Activated naive CD8-positive, alpha-beta T cell treated with anti-CD3 and anti-CD28 coated beads for 36 hours (primary cell): Measurements from ENCODE around the gene STIM1. TPM values are rescaled to one million over a fixed set of nuclear protein-coding genes. Genes with fewer than 3 reads are reported as not detected.
"Not testable (repeated sequence)": the region's sequence is repeated elsewhere in the genome, so short reads cannot be mapped to it uniquely, and the experiment has no call there.

ENCODE experiments used
- DNase-seq: peaks from one replicate; pipeline ENCODE4 v3.0.0; 2021
- H3K27ac Mint-ChIP-seq: one replicate; pipeline ENCODE4 v1.8.0; 2022; ENCODE audit warnings: mild to moderate bottlenecking, moderate library complexity, mixed read lengths
- H3K27me3 Mint-ChIP-seq: one replicate; pipeline ENCODE4 v1.8.0; 2022; ENCODE audit warnings: mild to moderate bottlenecking, mixed read lengths
- H3K36me3 Mint-ChIP-seq: one replicate; pipeline ENCODE4 v1.8.0; 2021; ENCODE audit warnings: mild to moderate bottlenecking, mixed read lengths
- H3K4me1 Mint-ChIP-seq: one replicate; pipeline ENCODE4 v1.8.0; 2021; ENCODE audit warnings: mixed read lengths
- H3K4me3 Mint-ChIP-seq: one replicate; pipeline ENCODE4 v1.8.0; 2022; ENCODE audit warnings: mild to moderate bottlenecking, moderate library complexity, mixed read lengths
- H3K9me3 Mint-ChIP-seq: one replicate; pipeline ENCODE4 v1.8.0; 2022; ENCODE audit warnings: mixed read lengths
- total RNA-seq, 2 experiments: library from RNA; stranded (reverse); gene quantifications; one replicate each; pipeline ENCODE4 v1.2.3, GENCODE V29; 2021

Gene STIM1
- total RNA-seq, 2 experiments from 2014 or later, result 49.4 to 55.4 TPM

DNA sequence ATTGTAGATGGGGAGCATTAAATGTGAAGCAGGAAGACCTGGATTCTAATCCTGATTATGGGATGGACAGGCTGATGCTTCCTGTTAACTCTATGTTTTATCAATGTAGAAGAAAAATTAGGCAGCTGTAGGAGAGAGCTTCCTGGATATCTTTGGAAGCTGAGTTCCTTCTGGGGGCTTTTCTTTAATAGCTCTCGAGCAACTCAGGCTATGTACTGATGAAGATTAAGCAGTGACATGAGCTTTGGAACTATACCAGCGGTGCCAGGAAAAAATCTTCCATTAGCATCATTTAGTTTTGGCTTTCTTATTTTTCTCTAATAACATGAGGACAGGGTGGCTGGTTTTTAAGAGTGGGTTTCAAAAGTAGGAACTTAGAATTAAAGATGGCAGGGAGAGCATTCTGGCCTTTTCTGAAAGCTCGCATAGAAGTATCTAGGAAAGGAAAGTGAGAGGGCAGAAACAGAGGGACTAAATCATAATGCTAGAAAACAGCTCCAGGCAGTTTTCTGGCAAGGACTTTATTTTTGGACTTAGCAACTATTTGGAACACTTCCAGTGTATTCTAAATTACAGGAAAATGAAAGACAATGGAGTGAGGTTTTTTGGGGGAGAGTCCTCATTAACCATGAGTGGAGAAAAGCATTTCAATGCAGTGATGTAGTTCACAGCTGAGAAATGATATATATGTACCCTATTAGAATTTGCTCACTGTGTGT is 169.9 kb downstream of the STIM1 start:
- H3K27ac Mint-ChIP-seq, result no peak overlapping the region
- H3K4me1 Mint-ChIP-seq, result peaks cover 8% of the 10 kb centered on the region
- H3K36me3 Mint-ChIP-seq, result peaks cover 49% of the 10 kb centered on the region
- peaks cover 12% of the 10 kb centered on the region for H3K9me3 Mint-ChIP-seq
- DNase-seq, result no peak
- no peaks in the 10 kb centered on the region for H3K27me3 Mint-ChIP-seq
- no peak overlapping the region for H3K4me3 Mint-ChIP-seq

DNA sequence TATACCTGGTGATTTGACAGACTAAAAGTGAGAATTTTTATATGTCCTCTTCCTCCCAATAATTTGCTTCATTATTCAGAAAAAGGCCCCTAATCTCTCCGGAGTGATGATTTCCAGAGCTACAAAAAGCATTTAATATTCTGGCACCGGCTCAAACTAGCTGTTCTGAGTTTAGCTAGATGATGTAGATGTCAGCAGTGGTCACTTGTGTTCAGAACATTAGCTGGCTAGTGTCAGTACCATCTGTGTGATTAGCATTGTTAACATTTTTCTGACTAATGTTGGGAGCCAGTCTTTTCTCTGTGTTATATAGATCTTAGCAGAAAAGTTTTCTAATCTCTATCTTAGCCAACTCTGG is 170.5 kb downstream of the STIM1 start:
- Mint-ChIP-seq H3K4me3 (no peak overlapping the region), H3K27ac (no peak overlapping the region), H3K27me3 (no peaks in the 10 kb centered on the region), H3K4me1 (peaks cover 2% of the 10 kb centered on the region), H3K36me3 (peaks cover 52% of the 10 kb centered on the region), H3K9me3 (peaks cover 12% of the 10 kb centered on the region)
- DNase-seq, result no peak

DNA sequence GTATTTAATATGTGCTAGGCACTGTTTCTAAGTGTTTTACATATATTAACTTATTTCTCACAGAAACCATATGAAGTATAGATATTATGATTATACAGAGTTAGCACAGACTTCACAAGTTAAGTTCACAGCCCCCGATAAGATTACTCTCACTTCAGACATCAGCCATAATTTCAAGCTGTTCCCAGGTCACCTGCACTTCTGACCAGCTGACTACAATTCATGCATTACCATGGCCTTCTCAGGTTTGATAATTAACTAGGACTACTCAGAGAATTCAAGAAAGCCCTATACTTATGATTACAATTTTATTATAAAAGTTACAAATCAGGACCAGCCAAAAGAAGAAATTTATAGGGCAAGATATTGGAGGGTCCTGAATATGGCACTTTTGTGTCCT is 170.9 kb downstream of the STIM1 start:
- Mint-ChIP-seq H3K4me1 (peaks cover 3% of the 10 kb centered on the region), H3K27me3 (no peaks in the 10 kb centered on the region), H3K9me3 (peaks cover 14% of the 10 kb centered on the region), H3K36me3 (peaks cover 54% of the 10 kb centered on the region), H3K27ac (no peak overlapping the region), H3K4me3 (no peak overlapping the region)
- DNase-seq, result no peak

DNA sequence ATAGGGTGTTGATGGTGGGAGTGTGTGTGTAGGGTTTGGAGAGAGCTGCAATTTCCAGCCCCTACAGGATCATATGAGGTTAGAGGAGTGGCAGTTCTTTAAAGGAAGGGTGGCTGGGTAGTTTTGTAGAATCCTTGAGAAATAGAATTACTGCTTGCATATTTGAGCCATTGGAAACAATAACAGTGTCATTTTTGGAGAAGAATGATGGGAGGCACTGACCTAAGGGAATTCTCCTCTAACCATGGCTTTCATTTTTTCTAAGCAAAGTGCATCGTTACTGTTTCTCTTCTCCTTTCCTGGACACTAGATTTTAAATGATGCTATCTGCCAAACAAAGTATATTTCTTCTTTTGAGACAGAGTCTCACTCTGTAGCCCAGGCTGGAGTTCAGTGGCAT is 172.3 kb downstream of the STIM1 start:
- H3K27me3 Mint-ChIP-seq, result no peaks in the 10 kb centered on the region
- peaks cover 19% of the 10 kb centered on the region for H3K9me3 Mint-ChIP-seq
- DNase-seq, result no peak
- H3K27ac Mint-ChIP-seq, result no peak overlapping the region
- H3K4me1 Mint-ChIP-seq, result peaks cover 4% of the 10 kb centered on the region
- H3K4me3 Mint-ChIP-seq, result no peak overlapping the region
- peaks cover 57% of the 10 kb centered on the region for H3K36me3 Mint-ChIP-seq

DNA sequence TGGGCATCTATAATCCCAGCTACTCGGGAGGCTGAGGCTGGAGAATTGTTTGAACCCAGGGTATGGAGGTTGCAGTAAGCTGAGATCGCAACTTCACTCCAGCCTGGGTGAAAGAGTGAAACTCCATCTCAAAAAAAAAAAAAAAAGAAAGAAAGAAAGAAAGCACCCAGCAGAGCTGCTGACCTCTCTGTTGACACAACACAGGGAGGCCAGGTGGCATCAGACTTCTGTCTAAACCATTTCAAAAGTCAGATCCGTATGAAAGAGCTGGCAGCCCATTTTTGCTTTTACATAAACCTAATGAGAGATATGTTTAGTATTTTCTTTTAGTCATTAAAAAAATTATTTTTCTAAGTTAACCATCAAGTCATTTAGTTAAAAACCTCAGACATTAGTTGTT is 174.7 kb downstream of the STIM1 start:
- peaks cover 48% of the 10 kb centered on the region for H3K36me3 Mint-ChIP-seq
- H3K27me3 Mint-ChIP-seq, result no peaks in the 10 kb centered on the region
- DNase-seq, result no peak
- peaks cover 23% of the 10 kb centered on the region for H3K9me3 Mint-ChIP-seq
- no peak overlapping the region for H3K4me3 Mint-ChIP-seq
- H3K4me1 Mint-ChIP-seq, result peaks cover 6% of the 10 kb centered on the region
- H3K27ac Mint-ChIP-seq, result no peak overlapping the region

DNA sequence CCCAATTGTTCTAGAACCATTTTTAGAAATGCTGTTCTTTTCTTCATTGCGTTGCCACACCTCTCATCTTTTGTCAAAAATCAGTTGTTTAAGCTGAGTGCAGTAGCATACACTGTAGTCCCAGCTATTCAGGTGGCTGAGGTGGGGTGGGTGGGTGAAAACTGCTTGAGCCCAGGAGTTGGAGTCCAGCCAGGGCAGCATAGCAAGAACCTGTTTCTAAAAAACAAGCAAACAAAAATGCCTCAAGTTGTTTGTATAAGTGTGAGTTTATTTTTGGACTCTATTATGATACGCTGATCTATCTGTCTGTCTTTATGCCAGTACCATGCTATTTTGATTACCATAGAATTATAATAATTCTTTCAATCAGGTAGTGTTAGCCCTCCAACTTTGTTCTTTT is 176.6 kb downstream of the STIM1 start:
- Mint-ChIP-seq H3K27me3 (no peaks in the 10 kb centered on the region), H3K27ac (no peak overlapping the region), H3K36me3 (peaks cover 44% of the 10 kb centered on the region), H3K4me1 (peaks cover 6% of the 10 kb centered on the region), H3K9me3 (peaks cover 14% of the 10 kb centered on the region), H3K4me3 (no peak overlapping the region)
- DNase-seq, result no peak

DNA sequence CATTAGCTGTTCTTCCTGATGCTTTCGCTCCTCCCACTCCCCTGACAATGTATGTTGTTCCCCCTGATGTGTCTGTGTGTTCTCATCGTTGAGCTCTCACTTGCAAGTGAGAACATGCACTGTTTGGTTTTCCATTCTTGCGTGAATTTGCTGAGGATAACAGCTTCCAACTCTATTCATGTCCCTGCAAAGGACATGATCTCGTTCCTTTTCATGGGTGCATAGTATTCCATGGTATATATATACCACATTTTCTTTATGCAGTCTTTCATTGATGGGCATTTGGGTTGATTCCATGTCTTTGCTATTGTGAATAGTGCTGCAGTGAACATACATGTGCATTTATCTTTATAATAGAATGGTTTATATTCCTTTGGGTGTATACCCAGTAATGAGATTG is 180.5 kb downstream of the STIM1 start:
- H3K4me1 Mint-ChIP-seq, result peaks cover 8% of the 10 kb centered on the region
- H3K36me3 Mint-ChIP-seq, result peaks cover 35% of the 10 kb centered on the region

DNA sequence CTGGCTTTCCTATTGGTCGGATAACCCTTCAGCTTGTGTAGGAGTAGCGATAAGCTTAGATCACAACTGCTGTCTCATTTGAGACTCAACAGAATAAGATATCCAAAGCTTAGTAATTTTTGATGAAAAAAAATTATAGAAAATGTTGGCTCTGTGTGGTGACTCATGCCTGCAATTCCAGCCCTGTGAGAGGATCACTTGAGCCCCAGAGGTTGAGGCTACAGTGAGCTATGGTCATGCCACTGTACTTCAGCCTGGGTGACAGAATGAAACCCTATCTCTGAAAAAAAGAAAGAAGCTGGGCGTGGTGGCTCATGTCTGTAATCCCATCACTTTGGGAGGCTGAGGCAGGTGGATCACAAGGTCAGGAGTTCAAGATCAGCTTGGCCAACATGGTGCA is 183.5 kb downstream of the STIM1 start:
- Mint-ChIP-seq H3K4me1 (peaks cover 11% of the 10 kb centered on the region), H3K9me3 (peaks cover 6% of the 10 kb centered on the region), H3K4me3 (no peak overlapping the region), H3K27me3 (no peaks in the 10 kb centered on the region), H3K36me3 (peaks cover 22% of the 10 kb centered on the region), H3K27ac (no peak overlapping the region)
- no peak for DNase-seq

More for the DNA sequence above, 180.5 kb downstream of the STIM1 start:
- no peak overlapping the region for H3K27ac Mint-ChIP-seq
- no peaks in the 10 kb centered on the region for H3K27me3 Mint-ChIP-seq
- peaks cover 17% of the 10 kb centered on the region for H3K9me3 Mint-ChIP-seq
- no peak overlapping the region for H3K4me3 Mint-ChIP-seq
- no peak for DNase-seq

DNA sequence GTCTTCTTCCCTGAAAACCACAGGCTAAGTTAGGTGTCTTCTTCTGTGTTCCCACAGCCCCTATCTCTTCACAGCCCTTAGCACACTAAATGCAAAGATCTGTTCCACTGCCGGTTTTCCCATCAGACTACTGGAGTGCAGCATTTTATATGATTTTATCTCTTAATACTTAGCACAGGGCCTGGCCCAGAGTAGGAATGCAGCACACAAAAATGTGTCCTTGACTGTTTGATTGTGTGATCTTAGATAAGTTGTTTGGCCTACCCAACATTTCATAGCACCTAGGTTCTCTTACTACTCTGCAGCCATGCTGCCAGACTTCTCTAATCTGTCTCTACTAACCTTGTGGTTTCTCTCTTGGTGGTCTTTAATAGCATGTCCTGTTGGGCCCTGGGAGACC is 185.0 kb downstream of the STIM1 start:
- Mint-ChIP-seq H3K4me3 (no peak overlapping the region), H3K4me1 (peaks cover 19% of the 10 kb centered on the region), H3K9me3 (peaks cover 6% of the 10 kb centered on the region), H3K27ac (no peak overlapping the region), H3K27me3 (no peaks in the 10 kb centered on the region), H3K36me3 (peaks cover 16% of the 10 kb centered on the region)
- DNase-seq, result no peak

DNA sequence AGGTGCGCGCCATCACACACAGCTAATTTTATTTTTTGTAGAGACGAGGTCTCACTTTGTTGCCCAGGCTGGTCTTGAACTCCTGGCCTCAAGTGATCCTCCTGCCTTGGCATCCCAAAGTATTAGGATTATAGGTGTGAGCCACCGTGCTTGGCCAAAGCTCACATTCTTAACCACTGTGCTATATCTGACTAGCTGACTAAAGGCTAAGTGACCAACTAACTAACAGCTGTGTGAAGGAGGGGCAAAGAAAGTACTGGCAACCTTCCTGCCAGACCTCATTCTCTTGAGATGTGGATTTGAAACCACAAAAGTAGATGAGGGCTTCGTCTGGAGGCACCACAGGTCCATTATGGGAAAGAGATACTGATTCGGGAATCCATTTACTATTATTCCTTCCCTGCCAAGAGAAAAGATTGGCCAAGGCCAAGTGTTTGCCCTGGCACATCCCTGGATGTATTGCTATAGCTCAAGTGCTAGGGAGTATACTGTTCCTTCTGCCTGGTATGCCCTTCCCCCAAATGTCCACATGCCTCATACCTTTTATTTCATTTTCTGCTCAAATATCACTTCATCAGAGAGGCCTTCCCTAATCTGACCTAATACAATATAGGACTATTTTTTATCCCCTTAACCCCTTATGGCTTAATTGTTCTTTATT is 186.4 kb downstream of the STIM1 start:
- H3K36me3 Mint-ChIP-seq, result peaks cover 8% of the 10 kb centered on the region
- no peaks in the 10 kb centered on the region for H3K27me3 Mint-ChIP-seq
- peaks cover 3% of the 10 kb centered on the region for H3K9me3 Mint-ChIP-seq
- H3K4me1 Mint-ChIP-seq, result peaks cover 19% of the 10 kb centered on the region
- no peak for DNase-seq
- no peak overlapping the region for H3K4me3 Mint-ChIP-seq
- H3K27ac Mint-ChIP-seq, result no peak overlapping the region

DNA sequence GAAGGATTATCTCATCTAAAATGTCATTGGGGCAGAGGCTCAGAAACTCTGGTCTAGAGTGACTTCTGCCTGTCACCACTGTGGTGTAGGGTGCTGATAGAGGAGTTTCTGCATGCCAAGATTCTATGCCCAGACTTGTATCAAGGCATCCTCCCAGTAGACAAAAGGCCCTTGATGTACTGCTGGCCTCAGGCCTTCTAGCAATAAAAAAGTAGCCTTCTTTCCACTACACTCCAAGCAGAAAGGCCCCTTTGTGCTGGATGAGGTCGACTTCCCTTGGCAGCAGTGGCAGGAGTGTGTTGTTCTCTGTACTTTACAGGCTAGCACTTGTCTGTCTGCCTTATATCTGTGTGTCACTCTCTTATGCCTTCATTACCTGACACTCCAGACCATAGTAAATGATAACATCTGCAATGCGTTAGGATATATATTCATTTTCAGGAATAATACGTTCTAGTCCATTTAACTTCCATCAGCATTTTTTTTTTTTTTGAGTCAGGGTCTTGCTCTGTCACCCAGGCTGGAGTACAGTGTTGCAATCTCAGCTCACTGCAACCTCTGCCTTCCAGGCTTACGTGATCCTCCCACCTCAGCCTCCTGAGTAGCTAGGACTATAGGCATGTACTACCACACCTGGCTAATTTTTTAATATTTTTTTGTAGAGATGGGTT is 189.6 kb downstream of the STIM1 start:
- Mint-ChIP-seq H3K36me3 (peaks cover 5% of the 10 kb centered on the region), H3K4me1 (peaks cover 22% of the 10 kb centered on the region), H3K4me3 (no peak overlapping the region), H3K27ac (no peak overlapping the region), H3K9me3 (no peaks in the 10 kb centered on the region), H3K27me3 (no peaks in the 10 kb centered on the region)
- DNase-seq, result no peak

DNA sequence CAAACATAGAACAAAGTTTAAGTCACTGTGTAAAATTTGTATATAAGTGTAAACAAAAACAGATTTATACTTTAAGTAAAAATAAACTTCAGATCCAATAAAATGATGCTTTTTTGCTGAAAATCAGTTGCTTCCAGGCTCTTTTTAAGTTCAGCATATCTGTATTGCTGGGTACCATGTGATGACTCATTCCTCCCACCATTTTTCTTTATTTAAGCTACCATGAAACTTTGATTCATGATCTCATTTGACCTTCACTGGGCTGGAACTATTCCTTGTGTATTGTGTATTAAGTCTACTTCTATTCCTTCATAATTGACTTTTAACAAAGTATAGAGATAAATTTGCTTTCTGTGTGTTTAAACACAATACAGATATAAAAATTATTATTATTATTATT is 192.9 kb downstream of the STIM1 start:
- Mint-ChIP-seq H3K9me3 (peaks cover 6% of the 10 kb centered on the region), H3K36me3 (peaks cover 21% of the 10 kb centered on the region), H3K27me3 (no peaks in the 10 kb centered on the region), H3K4me1 (peaks cover 16% of the 10 kb centered on the region), H3K27ac (no peak overlapping the region), H3K4me3 (no peak overlapping the region)
- no peak for DNase-seq

DNA sequence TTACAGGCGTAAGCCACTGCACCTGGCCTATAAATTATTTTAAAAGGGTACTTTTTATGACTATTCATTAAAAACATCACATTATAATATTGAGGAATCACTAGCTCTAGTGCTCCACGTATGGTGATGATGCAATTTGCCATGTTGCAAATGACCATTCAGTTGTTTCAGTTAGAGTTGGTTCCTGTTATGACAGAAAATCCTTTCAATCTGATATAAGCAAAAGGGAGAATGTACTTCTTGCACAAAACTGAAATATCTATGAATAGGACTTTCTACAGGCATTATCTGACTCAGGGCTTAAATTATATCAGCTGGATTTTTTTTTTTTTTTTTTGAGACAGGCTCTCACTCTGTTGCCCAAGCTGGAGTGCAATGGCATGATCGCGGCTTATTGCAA is 193.5 kb downstream of the STIM1 start:
- DNase-seq, result no peak

DNA sequence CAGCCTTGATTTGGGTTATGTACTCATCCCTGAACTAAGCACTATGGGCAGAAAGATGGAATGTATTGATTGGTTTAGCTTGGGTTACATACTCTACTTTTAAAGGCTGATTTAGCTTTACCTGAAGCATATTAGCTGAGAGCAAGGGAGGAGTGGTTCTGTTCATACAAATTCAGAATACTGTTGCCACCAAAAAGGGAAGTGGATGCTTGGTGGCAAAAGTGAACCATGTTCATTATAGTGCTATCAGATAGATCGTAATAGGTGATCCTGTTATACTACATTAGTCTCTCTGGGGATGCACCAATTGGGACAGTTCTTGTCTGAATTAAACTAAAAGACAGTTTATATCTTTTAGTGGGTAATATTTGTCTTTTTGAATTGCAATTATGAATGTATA is 194.7 kb downstream of the STIM1 start:
- H3K4me1 Mint-ChIP-seq, result peaks cover 4% of the 10 kb centered on the region
- H3K36me3 Mint-ChIP-seq, result peaks cover 21% of the 10 kb centered on the region
- H3K27me3 Mint-ChIP-seq, result no peaks in the 10 kb centered on the region
- H3K27ac Mint-ChIP-seq, result no peak overlapping the region
- DNase-seq, result no peak
- H3K4me3 Mint-ChIP-seq, result no peak overlapping the region
- H3K9me3 Mint-ChIP-seq, result peaks cover 6% of the 10 kb centered on the region

More for the DNA sequence above, 193.5 kb downstream of the STIM1 start:
- Mint-ChIP-seq H3K27ac (no peak overlapping the region), H3K4me3 (no peak overlapping the region), H3K4me1 (peaks cover 14% of the 10 kb centered on the region), H3K36me3 (peaks cover 21% of the 10 kb centered on the region), H3K9me3 (peaks cover 6% of the 10 kb centered on the region), H3K27me3 (no peaks in the 10 kb centered on the region)

DNA sequence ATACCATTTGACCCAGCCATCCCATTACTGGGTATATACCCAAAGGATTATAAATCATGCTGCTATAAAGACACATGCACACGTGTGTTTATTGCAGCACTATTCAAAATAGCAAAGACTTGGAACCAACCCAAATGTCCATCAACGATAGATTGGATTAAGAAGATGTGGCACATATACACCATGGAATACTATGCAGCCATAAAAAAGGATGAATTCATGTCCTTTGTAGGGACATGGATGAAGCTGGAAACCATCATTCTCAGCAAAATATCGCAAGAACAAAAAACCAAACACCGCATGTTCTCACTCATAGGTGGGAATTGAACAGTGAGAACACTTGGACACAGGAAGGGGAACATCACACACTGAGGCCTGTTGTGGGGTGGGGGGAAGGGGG is 197.7 kb downstream of the STIM1 start:
- H3K27me3 Mint-ChIP-seq, H3K27ac Mint-ChIP-seq, H3K9me3 Mint-ChIP-seq, DNase-seq, H3K4me3 Mint-ChIP-seq: not testable (repeated sequence)
- Mint-ChIP-seq H3K4me1 (peaks cover 23% of the 10 kb centered on the region), H3K36me3 (peaks cover 32% of the 10 kb centered on the region)
